ENCODE measurements around the gene PHC2.

PHC2 gene

DNA sequence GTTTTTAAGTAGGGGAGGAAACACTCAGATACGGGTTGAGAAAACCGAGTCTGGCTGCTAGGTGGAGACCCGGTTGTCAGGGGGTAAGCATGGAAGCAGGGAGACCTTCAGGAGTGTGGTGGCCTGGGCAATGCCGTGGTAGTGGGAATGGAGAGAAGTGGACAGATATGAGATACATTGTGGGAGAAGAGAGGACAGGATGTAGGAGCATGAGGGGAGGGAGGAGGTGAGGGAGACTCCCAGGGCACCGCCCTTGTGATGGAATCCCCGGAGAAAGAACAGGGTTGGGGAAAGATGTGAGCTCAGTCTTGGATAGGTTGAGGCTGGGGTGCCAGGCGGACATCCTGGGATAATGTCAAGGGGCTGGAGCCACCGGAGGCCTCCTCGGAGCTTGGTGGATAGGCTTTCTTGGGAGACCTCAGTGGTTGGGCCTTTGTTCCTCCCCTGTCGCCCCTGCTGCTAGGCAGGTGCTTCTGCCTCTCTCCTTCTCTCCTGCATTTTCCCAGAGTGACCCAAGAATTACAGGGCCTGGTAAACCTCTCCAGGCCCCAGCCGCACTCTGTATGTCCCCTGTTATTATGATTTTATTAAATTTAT, 153.3 kb downstream of the PHC2 start:
- no peaks in the 10 kb centered on the region for H3K4me1 ChIP-seq (ENCODE audit: control insufficient read depth in 1 of 2, insufficient read depth in 2 of 2, low read length in 2 of 2)
- no peak overlapping the region for H3K4me3 ChIP-seq (ENCODE audit: low read depth in 1 of 2, low read length in 2 of 2)
- H3K36me3 ChIP-seq (ENCODE audit: control insufficient read depth in 1 of 2, insufficient read depth in 2 of 2, low read length in 2 of 2), result peaks cover 20 to 46% of the 10 kb centered on the region in 2 donors
- H3K27ac ChIP-seq (ENCODE audit: low read length), result no peak overlapping the region
- H3K27me3 ChIP-seq (ENCODE audit: low read depth, low read length), result no peaks in the 10 kb centered on the region
- no peaks in the 10 kb centered on the region for H3K9me3 ChIP-seq (ENCODE audit: control insufficient read depth in 1 of 2, low read length in 2 of 2)

DNA sequence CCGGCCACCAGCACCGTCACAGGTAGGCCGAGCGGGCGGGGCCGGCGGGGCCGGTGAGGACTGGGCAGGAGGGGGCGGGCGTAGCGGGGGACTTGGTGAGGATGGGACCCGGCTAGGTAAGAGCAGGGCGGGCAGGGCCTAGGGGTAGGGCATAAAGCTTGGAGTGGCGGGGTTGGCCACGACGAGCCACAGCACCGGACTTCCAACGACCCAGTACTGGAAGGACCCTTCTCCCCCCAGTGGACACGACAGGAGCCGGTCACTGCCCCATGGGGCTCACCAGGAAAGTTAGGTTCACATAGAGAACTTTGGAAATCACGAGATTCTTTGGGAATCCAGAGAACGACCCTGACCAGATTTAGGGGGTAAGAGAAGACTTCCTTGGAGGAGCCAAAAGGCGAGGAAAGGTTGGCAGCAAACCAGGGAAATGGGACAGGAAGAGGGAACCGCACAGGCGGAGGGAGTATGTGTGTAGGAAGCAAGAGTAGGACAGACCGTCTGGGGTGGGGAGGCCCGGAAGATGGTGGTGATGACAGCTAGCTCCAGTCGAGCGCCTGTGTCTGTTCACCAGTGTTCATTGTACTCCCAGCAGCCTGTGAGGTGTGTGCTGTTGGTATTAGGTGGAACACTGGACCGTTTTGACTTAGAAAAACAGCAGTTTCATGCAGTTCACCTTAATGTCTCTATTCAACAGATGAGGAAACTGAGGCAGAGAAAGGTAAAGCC, 154.2 kb downstream of the PHC2 start:
- Histone ChIP-seq H3K4me1 (ENCODE audit: control insufficient read depth in 1 of 2, insufficient read depth in 2 of 2, low read length in 2 of 2) (no peaks in the 10 kb centered on the region), H3K27me3 (ENCODE audit: low read depth, low read length) (no peaks in the 10 kb centered on the region), H3K4me3 (ENCODE audit: low read depth in 1 of 2, low read length in 2 of 2) (no peak overlapping the region), H3K36me3 (ENCODE audit: control insufficient read depth in 1 of 2, insufficient read depth in 2 of 2, low read length in 2 of 2) (peaks cover 16 to 42% of the 10 kb centered on the region in 2 donors), H3K9me3 (ENCODE audit: control insufficient read depth in 1 of 2, low read length in 2 of 2) (no peaks in the 10 kb centered on the region), H3K27ac (ENCODE audit: low read length) (no peak overlapping the region)

GRCh38 chr1:33275706-33276572, 155.0 kb downstream of the PHC2 start:
- Histone ChIP-seq H3K27ac (ENCODE audit: low read length) (no peak overlapping the region), H3K9me3 (ENCODE audit: control insufficient read depth in 1 of 2, low read length in 2 of 2) (no peaks in the 10 kb centered on the region), H3K36me3 (ENCODE audit: control insufficient read depth in 1 of 2, insufficient read depth in 2 of 2, low read length in 2 of 2) (peaks cover 9 to 34% of the 10 kb centered on the region in 2 donors), H3K4me1 (ENCODE audit: control insufficient read depth in 1 of 2, insufficient read depth in 2 of 2, low read length in 2 of 2) (no peaks in the 10 kb centered on the region), H3K4me3 (ENCODE audit: low read depth in 1 of 2, low read length in 2 of 2) (no peak overlapping the region), H3K27me3 (ENCODE audit: low read depth, low read length) (no peaks in the 10 kb centered on the region)

DNA sequence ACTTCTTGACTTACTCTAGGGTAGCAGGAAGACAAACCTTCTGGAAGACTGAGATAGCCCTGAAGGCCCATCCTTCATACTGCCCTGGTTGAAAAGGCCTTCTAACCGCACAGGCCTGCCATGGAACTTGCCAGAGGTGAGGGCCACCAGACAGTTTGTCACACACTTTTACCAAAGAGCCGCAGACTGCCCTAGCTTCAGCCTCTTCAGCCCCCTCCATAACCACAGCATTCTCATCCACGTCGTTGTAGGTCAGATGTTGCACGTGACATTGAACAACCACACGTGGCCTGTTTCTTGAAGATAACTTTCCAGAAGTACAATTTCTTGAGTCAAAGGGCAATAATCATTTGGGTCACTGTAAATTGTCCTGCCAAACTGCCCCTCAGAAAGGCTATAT, 155.7 kb downstream of the PHC2 start:
- no peaks in the 10 kb centered on the region for H3K9me3 ChIP-seq (ENCODE audit: control insufficient read depth in 1 of 2, low read length in 2 of 2)
- no peak overlapping the region for H3K27ac ChIP-seq (ENCODE audit: low read length)
- H3K36me3 ChIP-seq (ENCODE audit: control insufficient read depth in 1 of 2, insufficient read depth in 2 of 2, low read length in 2 of 2), result peaks cover 12 to 27% of the 10 kb centered on the region in 2 donors
- no peaks in the 10 kb centered on the region for H3K4me1 ChIP-seq (ENCODE audit: control insufficient read depth in 1 of 2, insufficient read depth in 2 of 2, low read length in 2 of 2)
- no peaks in the 10 kb centered on the region for H3K27me3 ChIP-seq (ENCODE audit: low read depth, low read length)
- no peak overlapping the region for H3K4me3 ChIP-seq (ENCODE audit: low read depth in 1 of 2, low read length in 2 of 2)

DNA sequence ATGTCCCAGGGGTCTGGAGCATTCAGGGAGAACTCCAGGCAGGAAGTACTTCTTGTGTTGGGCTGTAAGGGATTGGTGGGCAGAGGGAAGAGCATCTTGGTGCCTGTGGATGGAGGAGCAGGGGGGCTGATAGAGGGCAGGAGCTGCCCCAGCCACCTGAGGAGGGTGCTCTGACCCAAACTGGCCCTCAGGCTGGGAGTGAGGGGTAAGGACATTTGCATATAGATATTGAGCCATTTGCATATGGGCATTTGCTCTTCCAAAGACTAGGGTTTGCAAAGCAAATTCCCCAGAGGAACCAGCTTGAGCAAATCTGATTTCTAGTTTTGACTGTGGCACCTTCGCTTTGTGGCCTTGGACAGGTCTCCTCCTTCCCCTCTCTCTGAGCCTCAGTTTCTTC, 156.4 kb downstream of the PHC2 start:
- Histone ChIP-seq H3K4me3 (ENCODE audit: low read depth in 1 of 2, low read length in 2 of 2) (no peak overlapping the region), H3K36me3 (ENCODE audit: control insufficient read depth in 1 of 2, insufficient read depth in 2 of 2, low read length in 2 of 2) (peaks cover 12 to 20% of the 10 kb centered on the region in 2 donors)

DNA sequence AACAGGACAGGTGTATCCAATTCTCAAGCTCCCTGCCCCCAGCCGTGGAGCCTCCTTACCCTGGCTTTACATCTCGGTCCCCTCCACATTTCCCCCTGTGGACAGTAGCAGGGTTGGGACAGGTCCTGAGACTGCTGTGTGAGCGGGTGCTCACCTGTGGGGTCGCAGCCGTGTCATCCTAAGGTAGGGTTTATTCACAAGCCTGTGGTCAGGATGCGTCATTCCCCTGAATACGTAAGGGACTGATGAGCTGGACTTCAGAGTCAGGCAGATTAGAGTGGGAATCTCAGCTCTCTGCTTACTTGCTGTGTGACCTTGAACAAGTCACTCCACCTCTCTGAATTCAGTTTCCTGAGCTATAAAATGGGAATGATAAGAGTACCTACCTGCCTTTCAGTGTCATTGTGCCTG, 156.9 kb downstream of the PHC2 start:
- no peaks in the 10 kb centered on the region for H3K4me1 ChIP-seq (ENCODE audit: control insufficient read depth in 1 of 2, insufficient read depth in 2 of 2, low read length in 2 of 2)
- H3K27ac ChIP-seq (ENCODE audit: low read length), result no peak overlapping the region
- no peak overlapping the region for H3K4me3 ChIP-seq (ENCODE audit: low read depth in 1 of 2, low read length in 2 of 2)
- no peaks in the 10 kb centered on the region for H3K9me3 ChIP-seq (ENCODE audit: control insufficient read depth in 1 of 2, low read length in 2 of 2)
- H3K36me3 ChIP-seq (ENCODE audit: control insufficient read depth in 1 of 2, insufficient read depth in 2 of 2, low read length in 2 of 2), result peaks cover 12 to 20% of the 10 kb centered on the region in 2 donors
- no peaks in the 10 kb centered on the region for H3K27me3 ChIP-seq (ENCODE audit: low read depth, low read length)

More for the DNA sequence above, 156.4 kb downstream of the PHC2 start:
- Histone ChIP-seq H3K4me1 (ENCODE audit: control insufficient read depth in 1 of 2, insufficient read depth in 2 of 2, low read length in 2 of 2) (no peaks in the 10 kb centered on the region), H3K9me3 (ENCODE audit: control insufficient read depth in 1 of 2, low read length in 2 of 2) (no peaks in the 10 kb centered on the region), H3K27me3 (ENCODE audit: low read depth, low read length) (no peaks in the 10 kb centered on the region), H3K27ac (ENCODE audit: low read length) (no peak overlapping the region)
